Measurements from ENCODE around the gene LIN7A. TPM values are rescaled to one million over a fixed set of nuclear protein-coding genes. Genes with fewer than 3 reads are reported as not detected.
"Not testable (repeated sequence)": the region's sequence is repeated elsewhere in the genome, so short reads cannot be mapped to it uniquely, and the experiment has no call there.

The LIN7A gene
- total RNA-seq, 4 donors from 2014 or later: 6.6 to 50.6 (median 11.9) TPM

- Histone ChIP-seq H3K4me1 (no peaks in the 10 kb centered on the region), H3K36me3 (peaks cover 0 to 4% of the 10 kb centered on the region in 2 donors), H3K4me3 (no peak overlapping the region), H3K27ac (no peak overlapping the region), H3K9me3 (no peaks in the 10 kb centered on the region), H3K27me3 (no peaks in the 10 kb centered on the region)
- TF ChIP-seq EP300 (IDR thresholded peaks at IDR 0.05) (no peak), POLR2A (IDR thresholded peaks at IDR 0.05) (no peak), POLR2AphosphoS5 (IDR thresholded peaks at IDR 0.05) (no peak)
- TF ChIP-seq, protein P1, sequence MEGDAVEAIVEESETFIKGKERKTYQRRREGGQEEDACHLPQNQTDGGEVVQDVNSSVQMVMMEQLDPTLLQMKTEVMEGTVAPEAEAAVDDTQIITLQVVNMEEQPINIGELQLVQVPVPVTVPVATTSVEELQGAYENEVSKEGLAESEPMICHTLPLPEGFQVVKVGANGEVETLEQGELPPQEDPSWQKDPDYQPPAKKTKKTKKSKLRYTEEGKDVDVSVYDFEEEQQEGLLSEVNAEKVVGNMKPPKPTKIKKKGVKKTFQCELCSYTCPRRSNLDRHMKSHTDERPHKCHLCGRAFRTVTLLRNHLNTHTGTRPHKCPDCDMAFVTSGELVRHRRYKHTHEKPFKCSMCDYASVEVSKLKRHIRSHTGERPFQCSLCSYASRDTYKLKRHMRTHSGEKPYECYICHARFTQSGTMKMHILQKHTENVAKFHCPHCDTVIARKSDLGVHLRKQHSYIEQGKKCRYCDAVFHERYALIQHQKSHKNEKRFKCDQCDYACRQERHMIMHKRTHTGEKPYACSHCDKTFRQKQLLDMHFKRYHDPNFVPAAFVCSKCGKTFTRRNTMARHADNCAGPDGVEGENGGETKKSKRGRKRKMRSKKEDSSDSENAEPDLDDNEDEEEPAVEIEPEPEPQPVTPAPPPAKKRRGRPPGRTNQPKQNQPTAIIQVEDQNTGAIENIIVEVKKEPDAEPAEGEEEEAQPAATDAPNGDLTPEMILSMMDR (IDR thresholded peaks at IDR 0.05): no peak
- WGBS, 2 donors (ENCODE audit: low coverage in 1 of 2): 69 to 71% methylated on average over 2 to 3 of the region's 3 CpGs
- no peak for ATAC-seq
These were observed 134.9 kb downstream of the LIN7A start for GRCh38 chr12:80802652-80803400.

DNA sequence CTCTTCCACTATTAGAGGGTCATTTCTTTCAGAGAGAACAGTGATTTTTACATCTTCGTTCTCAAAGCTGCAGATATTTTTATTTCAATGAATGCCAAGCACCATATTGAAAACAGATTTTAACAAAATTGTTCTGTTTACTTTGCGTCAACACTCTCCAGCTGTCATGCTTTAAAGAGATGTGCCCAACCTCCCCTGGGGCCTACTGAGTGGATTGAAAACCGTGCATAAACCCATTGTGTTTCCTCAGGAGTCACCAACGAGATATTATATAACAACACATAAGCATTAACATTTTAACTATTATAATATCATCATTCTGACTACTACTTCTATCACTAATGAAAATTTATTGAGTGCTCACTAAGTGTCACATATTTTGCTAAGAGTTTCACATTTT is 139.5 kb downstream of the LIN7A start:
- no peak for TF ChIP-seq POLR2A (IDR thresholded peaks at IDR 0.05)
- TF ChIP-seq POLR2AphosphoS5 (IDR thresholded peaks at IDR 0.05): no peak
- H3K9me3 ChIP-seq: no peaks in the 10 kb centered on the region
- no peaks in the 10 kb centered on the region for H3K27me3 ChIP-seq
- no peak for ATAC-seq
- H3K4me3 ChIP-seq: no peak overlapping the region
- WGBS, 2 donors (ENCODE audit: low coverage in 1 of 2): 57 to 73% methylated on average over 4 of the region's 4 CpGs
- no peak overlapping the region for H3K27ac ChIP-seq
- H3K4me1 ChIP-seq: no peaks in the 10 kb centered on the region
- H3K36me3 ChIP-seq: peaks cover 0 to 9% of the 10 kb centered on the region in 2 donors

DNA sequence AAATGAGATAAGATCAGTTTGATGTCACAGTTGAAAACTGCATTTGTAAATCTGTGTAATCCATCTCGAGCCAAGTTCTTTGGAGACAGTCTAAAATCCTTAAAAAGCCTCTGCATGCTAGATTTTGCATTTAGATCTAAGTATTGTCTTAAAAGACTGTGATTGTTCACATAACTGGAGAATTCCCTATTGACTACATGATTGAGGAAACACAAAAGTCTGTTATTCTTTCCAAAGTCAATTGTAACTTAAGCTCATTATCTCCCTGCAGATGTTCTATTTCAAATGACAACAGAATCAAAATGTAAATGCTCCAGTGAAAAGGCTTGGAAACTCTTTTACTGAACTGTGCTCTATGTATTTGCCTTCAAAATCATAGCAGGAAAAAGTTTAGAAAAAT is 143.2 kb downstream of the LIN7A start:
- Histone ChIP-seq H3K27me3 (no peaks in the 10 kb centered on the region), H3K27ac (no peak overlapping the region), H3K36me3 (peaks cover 0 to 9% of the 10 kb centered on the region in 2 donors), H3K4me3 (no peak overlapping the region), H3K4me1 (no peaks in the 10 kb centered on the region), H3K9me3 (no peaks in the 10 kb centered on the region)
- ATAC-seq: no peak
- 40 to 50% methylated on average over 1 of the region's 1 CpG for whole genome bisulfite sequencing, 2 donors (ENCODE audit: low coverage in 1 of 2)
- TF ChIP-seq POLR2A (IDR thresholded peaks at IDR 0.05) (no peak), EP300 (IDR thresholded peaks at IDR 0.05) (no peak)
- TF ChIP-seq, protein P1 (IDR thresholded peaks at IDR 0.05): no peak

- no peak for ATAC-seq
- no peak overlapping the region for H3K27ac ChIP-seq
- H3K4me3 ChIP-seq: no peak overlapping the region
- no peaks in the 10 kb centered on the region for H3K27me3 ChIP-seq
- no peaks in the 10 kb centered on the region for H3K9me3 ChIP-seq
- TF ChIP-seq POLR2A (IDR thresholded peaks at IDR 0.05): no peak
- TF ChIP-seq EP300 (IDR thresholded peaks at IDR 0.05): no peak
- TF ChIP-seq POLR2AphosphoS5 (IDR thresholded peaks at IDR 0.05): no peak
- TF ChIP-seq, protein P1 (IDR thresholded peaks at IDR 0.05): no peak
- H3K4me1 ChIP-seq: no peaks in the 10 kb centered on the region
- peaks cover 0 to 9% of the 10 kb centered on the region in 2 donors for H3K36me3 ChIP-seq
These were observed 144.9 kb downstream of the LIN7A start for GRCh38 chr12:80792861-80793260.

- H3K4me1 ChIP-seq: no peaks in the 10 kb centered on the region
- H3K36me3 ChIP-seq: peaks cover 0 to under 1% of the 10 kb centered on the region in 2 donors
- no peaks in the 10 kb centered on the region for H3K27me3 ChIP-seq
- no peak overlapping the region for H3K4me3 ChIP-seq
- no peak for ATAC-seq
- H3K9me3 ChIP-seq: no peaks in the 10 kb centered on the region
- TF ChIP-seq POLR2AphosphoS5 (IDR thresholded peaks at IDR 0.05): no peak
- no peak for TF ChIP-seq POLR2A (IDR thresholded peaks at IDR 0.05)
- TF ChIP-seq EP300 (IDR thresholded peaks at IDR 0.05): no peak
- TF ChIP-seq, protein P1 (IDR thresholded peaks at IDR 0.05): no peak
- H3K27ac ChIP-seq: no peak overlapping the region
These were observed 145.9 kb downstream of the LIN7A start for GRCh38 chr12:80791863-80792262.

DNA sequence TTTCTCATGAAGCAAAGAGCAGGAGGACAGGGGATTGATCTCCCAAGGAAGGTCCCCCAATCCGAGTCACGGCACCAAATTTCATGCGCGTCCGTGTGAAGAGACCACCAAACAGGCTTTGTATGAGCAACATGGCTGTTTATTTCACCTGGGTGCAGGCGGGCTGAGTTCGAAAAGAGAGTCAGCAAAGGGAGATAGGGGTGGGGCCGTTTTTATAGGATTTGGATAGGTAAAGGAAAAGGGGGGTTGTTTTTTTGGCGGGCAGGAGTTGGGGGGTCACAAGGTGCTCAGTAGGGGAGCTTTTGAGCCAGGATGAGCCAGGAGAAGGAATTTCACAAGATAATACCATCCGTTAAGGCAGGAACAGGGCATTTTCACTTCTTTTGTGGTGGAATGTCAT is 149.3 kb downstream of the LIN7A start:
- not testable (repeated sequence) for H3K27ac ChIP-seq, H3K4me1 ChIP-seq, H3K9me3 ChIP-seq, H3K36me3 ChIP-seq, H3K4me3 ChIP-seq, H3K27me3 ChIP-seq, ATAC-seq
- 89 to 90% methylated on average over 4 to 8 of the region's 10 CpGs for WGBS, 2 donors (ENCODE audit: low coverage in 1 of 2)

DNA sequence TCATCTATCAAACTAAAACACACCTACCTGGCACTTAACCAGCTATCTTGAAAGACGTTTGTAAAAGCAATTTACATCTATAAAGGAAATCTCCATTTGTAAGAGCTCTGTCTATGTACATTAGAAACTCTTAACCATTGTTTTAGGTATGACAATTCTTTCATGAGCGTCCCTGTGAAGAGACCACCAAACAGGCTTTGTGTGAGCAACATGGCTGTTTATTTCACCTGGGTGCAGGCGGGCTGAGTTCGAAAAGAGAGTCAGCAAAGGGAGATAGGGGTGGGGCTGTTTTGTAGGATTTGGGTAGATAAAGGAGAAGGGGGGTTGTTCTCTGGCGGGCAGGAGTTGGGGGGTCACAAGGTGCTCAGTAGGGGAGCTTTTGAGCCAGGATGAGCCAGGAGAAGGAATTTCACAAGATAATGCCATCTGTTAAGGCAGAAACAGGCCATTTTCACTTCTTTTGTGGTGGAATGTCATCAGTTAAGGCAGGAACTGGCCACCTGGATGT is 154.7 kb downstream of the LIN7A start:
- not testable (repeated sequence) for H3K9me3 ChIP-seq, ATAC-seq, H3K27ac ChIP-seq, H3K4me3 ChIP-seq, H3K36me3 ChIP-seq, H3K27me3 ChIP-seq, H3K4me1 ChIP-seq
- WGBS, 2 donors (ENCODE audit: low coverage in 1 of 2): 63 to 69% methylated on average over 2 to 4 of the region's 5 CpGs

Data from gastroesophageal sphincter (tissue), 4 donors.